ENCODE measurements around the gene ATE1.
A peak's percentile ranks its signal among the peaks of the same experiment; 100 is the strongest.
"Not testable (repeated sequence)": the region's sequence is repeated elsewhere in the genome, so short reads cannot be mapped to it uniquely, and the experiment has no call there.

ATE1 gene

DNA sequence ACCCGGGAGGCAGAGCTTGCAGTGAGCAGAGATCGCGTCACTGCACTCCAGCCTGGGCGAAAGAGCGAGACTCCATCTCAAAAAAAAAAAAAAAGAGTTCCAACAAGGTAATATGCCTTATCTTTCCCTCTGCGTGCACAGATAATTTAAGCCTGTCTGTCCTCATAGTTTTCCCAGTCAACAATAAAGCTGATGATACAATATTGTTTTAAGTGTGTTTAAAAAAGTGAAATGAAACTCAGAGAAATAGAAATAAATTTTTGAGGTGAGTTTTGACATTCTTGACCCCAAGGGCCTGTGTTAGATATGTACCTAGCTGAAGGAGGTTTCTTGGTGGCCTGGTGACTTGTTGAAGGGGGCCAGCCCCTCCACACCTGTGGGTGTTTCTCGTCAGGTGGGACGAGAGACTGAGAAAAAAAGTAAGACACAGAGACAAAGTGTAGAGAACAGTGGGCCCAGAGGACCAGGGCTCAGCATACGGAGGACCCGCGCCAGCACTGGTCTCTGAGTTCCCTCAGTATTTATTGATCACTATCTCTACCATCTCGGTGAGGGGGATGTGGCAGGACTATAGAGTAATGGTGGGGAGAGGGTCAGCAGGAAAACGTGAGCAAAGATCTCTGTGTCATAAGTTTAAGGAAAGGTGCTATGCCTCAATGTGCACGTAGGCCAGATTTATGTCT, 1.9 kb upstream of the ATE1 start:
- not testable (repeated sequence) for DNase-seq

DNA sequence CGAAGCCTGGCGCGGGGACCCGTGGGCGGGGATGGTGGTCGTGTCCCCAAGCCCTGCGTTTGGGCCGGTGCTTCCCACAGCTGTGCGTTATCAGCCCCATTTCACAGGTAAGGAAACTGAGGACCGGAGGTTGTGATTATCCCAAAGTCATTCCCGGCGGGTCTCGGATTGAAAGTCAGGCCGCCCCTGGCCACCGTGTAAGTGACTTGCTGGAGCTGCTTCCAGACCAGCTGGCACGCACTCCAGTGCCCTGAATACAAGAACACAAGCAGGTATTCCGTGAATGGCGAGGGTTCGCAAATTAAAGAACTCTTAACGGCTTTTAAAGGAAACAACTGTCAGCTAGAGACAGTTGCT, 675 bp upstream of the ATE1 start:
- DNase-seq, result peak; percentile 35

DNA sequence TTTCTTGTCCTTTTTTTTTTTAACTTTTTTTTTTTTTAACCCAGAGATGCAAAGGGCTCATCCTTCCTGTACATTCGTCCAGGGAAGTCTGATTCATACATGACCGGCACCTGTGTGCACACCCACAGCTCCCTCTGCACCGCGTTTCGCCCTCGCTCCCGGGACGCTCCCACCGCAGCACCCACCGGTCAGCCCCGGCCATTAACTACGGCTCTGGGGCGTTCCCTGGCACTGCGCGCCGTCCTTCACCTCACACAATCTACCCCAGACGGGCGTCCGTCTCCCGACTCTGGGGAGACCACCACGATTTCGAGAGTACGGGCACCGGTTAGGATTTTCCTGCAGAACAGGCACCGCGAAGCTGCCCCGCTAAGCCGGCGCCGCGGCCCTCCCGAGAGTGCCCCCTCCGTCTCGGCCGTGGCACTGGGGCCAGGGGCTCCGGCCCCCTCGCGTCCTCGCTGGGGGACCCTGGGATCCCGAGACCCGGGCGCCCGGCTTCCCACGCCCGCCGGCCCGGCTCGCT, 452 bp downstream of the ATE1 start:
- peak; percentile 9 for DNase-seq

DNA sequence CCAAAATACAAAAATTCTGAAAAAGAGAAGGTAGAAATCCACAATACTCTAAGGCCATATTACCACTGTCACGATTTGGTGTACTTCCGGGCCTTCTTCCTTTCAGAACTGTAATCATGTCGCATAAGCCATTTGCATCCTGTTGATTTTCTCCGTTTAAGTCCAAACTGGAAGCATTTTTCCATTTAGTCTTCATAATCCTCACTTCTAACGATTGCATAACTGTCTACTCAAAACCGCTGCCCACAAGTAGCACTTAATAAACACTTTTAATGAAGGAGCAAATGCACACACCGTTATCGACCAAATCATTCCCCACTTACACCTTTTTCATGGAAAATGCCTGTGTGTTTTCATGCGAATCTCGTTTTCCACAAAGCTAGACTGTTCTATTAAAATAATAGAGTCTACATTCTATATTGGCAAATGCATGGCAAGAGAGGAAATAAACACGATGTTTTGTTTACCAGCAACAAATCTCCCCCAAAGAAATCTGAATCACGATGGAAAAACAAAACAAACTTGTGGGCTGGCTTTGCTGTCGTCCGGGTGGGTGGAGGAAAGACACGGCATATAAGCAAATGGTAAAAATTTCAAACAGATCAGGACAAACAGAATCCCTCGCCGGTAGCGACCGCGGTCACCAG, 1.0 kb downstream of the ATE1 start:
- DNase-seq, result no peak

DNA sequence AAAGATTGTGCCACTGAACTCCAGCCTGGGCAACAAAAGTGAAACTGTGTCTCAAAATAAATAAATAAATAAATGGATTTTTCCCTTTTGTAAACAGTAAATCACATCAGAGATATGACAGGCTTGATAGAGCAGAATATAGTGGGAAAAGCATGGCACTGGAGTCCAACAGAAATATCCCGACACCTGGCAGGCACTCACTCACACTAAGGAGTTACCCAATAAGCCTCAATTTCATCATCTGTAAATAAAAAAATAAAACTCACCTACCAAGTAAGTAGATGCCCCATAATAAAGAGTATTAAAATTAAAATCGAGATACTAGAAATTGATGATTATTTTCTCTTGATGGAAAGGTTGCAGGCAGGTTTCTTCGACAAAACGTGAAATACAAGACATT, 1.7 kb downstream of the ATE1 start:
- no peak for DNase-seq

DNA sequence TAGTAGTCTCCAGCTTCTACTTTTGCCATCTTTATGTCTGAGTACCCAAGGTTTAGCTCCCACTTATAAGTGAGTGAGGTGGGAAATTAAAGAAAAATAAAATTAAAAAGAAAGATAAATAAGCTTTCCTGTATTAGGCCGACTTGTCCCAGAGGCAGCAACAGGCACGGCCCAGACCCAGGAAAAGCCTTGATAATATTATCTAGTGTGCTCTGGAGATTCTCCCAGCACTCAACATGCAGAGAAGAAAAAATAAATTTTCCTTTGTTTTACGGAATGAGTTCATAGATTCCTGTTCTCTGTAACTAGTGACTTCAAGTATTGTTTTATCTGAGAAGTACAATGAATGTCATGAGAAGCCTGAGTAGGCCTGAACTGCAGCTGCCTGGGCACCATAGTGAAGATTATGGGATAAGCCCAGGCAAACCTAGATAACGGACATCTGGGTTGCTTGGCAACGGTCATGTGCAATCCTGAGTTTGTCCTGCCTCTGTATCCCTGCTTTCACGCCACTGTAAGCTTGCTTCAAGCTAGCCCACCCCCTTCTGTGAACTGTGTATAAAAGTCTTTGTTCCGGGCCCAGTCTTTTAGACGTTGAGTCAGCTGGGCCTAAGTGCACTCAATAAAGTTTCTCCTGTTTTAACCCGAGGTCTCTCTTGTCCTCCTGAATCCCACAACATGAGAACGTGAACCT, 6.4 kb downstream of the ATE1 start:
- DNase-seq, result no peak

DNA sequence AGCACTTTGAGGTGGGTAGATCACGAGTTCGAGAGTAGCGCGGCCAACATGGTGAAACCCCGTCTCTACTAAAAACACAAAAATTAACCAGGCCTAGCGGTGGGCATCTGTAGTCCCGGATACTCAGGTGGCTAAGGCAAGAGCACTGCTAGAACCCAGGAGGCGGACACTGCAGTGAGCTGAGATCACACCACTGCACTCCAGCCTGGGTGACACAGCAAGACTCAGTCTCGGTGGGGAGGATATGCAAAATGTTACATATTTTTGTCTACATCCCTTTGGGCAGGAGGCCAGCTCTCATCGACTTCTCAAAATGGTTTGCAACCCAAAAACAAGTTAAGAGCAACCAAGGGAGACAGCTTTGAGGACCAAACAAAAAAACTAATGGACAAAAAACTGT, 8.2 kb downstream of the ATE1 start:
- no peak for DNase-seq

DNA sequence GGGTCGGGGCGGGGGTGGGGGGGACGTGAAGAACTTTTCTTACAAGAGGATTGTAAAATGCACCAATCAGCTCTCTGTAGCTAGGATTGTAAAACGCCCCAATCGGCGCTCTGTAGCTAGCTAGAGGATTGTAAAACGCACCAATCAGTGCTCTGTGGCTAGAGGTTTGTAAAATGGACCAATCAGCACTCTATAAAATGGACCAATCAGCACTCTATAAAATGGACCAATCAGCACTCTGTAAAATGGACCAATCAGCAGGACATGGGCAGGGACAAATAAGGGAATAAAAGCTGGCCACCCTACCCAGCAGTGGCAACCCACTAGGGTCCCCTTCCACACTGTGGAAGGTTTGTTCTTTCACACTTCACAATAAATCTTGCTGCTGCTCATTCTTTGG, 9.0 kb downstream of the ATE1 start:
- DNase-seq, result not testable (repeated sequence)

DNA sequence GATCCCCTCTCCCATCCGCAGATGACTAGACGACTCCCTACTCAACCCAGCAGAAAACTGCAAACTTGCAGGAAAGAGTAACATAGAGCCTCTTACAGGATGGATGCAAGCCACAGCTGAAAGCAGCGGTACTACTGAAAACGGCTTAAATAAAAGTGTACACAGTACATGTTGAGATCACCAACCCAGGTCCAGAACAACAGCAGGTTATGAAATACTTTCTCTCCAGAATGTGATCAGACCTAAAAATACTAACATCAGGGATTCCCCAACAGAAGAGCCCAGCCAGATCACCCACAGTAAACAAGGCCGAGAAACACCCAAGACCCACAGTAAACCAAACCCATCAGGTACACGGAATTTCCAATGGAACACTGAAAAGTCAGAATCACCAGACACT, 13.2 kb downstream of the ATE1 start:
- DNase-seq, result no peak

DNA sequence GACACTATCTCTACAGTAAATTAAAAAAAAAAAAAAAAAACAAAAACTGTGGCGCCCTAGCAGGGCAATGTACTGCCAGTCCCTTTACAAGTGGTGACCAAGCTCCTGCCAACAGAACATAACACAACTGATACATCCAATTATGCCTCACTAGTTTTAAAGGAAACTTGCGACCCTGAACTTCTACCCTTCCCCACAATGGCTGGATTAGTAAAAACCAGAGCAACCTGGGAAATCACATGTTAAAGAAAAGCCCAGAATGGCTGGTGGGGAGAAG, 16.5 kb downstream of the ATE1 start:
- no peak for DNase-seq

DNA sequence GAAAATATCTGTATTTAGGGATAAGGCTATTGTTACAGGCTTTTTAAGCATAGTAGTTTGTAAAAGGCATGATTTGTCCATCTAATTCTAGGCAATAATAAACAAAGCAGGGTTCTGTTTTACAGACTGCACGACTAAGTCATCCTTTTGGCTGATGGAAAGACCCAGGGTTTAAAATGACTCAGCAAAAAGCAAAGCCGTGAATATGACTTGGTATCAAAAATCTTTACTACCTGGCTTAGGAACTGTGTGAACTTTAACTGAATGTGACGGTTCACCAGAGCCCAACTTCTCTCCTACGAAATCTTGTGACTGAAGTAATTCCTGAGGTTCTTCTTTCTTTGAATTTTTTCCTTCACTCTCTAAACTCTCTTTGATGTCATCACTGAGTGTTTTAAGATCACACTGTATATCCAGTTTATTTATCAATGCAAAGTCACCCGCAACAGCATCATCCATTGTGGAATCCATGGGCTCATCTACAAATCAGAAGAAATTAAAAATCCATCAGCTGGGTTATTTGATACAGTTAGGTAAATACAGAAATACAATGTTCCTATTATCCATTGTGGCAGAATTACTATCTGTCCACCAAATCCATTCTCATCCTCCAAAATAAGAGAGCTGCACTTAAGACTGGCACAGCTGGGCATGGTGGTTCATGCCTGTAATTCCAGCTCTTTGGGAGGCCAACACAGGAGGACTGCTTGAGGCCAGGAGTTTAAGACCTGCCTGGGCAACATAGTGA, 17.0 kb downstream of the ATE1 start:
- DNase-seq, result no peak

DNA sequence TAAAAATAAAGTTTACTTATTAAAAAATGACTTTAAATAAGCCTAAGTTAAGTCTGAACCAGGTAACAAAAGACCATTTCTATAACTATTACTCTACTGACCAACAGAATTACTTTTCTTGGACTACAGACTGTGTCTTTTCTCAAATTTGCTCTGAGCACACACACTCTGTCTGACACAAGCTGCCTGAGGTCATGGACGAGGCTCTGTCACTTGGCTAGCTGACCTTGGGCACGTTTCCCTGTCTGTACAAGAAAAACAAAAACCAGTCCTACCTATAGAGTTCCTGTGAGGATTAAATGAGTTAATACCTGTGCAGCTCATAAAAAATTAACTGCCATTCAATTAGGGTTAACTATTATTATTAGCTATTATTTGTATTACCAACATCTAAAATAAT, 22.9 kb downstream of the ATE1 start:
- DNase-seq, result no peak

DNA sequence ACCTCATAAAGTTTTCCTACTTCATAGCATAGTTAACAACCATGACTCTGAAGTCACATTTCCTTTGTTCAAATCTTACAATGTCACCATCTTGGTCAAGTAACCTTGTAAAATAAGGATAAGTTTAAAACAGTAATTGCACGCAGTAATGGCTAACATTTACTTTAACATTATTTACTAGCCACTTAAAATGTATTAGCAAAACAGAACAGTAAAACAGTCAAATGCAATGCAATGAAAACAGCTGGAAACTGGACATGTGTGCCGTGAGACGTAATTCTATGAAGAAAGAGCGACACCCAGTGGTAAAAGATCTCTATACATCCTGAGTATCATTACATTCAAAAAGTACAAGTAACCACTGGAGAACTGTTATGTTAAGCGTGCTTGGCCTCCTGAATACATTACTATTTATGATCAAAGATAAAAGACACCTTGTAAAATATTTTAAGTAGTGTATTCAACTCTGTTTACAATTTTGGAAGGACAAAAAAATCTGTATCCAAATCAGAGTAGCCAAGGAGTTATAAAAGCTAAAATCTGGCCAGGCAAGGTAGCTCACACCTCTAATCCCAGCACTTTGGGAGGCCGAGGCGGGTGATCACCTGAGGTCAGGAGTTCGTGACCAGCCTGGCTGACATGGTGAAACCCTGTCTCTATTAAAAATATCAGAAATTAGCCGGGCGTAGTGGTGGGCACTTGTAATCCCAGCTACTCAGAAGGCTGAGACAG, 27.2 kb downstream of the ATE1 start:
- DNase-seq, result peak; percentile 69

DNA sequence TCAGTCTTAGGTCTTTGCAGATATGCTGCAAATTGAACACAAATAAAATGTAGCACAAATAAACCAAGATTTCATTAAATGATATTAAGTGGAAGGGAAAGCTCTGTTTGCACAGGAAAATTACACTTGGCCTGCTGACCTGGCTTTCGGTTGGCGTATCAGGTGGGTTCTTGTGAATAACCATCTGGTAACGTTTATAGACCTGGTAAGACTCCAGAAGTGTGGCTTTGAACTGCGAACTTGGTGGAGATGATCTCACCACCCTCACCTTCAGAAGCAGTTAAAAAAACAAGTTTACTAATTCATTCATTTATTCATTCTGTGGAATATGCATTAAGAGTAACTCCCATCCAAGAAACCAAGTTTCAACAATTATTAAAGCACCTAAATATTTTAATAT, 28.1 kb downstream of the ATE1 start:
- no peak for DNase-seq

DNA sequence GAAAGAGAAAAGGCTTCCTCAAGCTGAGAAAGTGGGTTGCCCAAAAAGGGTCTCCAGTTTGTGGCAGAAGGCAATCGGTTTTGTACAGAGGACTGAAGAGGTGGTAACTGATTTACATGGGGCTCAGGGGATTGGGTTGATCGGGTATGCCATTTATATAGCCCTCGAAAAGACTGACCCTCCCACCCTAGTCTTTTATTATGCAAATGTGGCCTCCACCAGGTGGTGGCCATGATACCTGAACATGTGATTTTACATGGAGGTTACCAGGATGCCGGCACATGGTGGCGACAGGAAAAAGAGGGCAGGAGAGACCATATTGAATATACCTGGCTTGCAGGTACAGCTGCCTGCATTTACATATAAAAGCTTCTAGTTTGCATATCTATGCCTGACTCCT, 36.7 kb downstream of the ATE1 start:
- no peak for DNase-seq

DNA sequence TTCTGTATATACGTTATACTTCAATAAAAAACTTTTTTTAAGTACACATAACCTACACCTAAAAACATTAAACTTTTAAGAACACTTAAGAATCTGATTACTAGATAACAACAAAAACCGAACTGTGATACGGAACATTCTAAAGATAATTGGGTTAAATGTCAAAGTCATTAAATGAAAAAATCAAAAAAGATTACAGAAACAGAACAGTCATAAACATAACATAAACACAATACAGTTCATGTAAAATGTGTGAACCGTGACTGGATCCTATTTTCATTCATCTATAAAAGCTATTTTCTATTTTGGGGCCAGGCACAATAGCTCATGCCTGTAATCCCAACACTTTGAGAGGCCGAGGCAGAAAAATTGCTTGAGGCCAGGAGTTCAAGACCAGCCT, 38.6 kb downstream of the ATE1 start:
- no peak for DNase-seq

DNA sequence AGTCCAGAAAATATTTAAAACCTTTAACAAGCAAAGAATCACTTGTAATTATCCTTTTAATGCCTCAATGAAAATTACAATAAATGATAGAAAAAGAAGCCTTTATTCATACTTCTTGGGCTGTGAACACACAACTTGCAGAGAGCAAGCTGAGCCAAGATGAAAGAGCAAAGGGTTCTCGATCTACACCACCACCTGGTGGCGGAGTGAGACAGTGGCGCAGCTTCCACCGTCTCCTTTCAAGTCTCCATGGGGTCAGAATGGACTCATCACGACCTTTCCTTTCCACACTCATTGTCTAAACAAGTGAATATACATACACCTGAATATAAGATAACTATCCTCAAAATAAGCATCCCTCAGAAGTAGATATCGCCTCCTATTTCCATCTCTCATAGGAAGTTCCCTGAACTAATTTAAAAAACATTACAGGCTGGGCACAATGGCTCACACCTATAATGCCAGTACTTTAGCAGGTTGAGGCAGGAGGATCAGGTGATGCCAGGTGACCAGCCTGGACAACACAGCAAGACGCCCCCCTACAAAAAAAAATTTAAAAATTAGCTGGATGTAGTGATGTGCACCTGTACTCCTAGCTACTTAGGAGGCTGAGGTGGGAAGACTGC, 40.7 kb downstream of the ATE1 start:
- peak; percentile 66 for DNase-seq

DNA sequence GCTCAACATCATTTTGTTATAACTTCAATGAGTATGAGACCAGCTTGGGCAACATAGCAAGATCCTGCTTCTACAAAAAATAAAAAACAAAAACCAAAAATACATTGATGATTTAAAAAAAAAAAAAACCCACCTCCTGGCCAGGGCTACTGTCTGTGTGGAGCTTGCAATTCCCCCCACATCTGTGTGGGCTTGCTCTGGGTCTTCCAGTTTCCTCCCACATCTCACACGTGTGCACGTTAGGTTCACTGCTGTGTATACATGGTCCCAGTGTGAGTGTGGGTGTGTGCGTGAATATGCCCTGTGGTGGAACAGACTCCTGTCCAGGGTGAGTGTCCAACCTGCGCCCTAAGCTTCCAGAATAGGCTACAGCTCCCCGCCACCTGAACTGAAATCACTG, 41.6 kb downstream of the ATE1 start:
- DNase-seq, result no peak

DNA sequence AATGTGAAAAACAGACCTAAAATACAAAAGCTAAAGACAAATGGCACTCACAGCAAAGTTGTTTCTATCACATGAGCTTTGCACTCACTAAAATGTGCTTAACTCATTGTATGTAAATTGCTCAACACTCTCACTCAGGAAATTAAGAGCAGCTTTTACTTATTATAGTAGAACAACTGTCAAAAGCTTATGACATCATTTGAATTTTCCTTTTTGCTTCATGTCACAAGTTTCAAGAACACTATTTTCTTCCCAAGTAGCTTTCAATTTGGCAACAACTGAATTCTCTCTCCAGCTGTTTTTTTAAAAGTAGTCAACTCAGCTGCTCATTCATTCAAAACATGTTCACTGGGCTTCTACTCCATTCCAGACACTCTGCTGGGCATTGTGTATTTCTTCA, 46.9 kb downstream of the ATE1 start:
- DNase-seq, result no peak

DNA sequence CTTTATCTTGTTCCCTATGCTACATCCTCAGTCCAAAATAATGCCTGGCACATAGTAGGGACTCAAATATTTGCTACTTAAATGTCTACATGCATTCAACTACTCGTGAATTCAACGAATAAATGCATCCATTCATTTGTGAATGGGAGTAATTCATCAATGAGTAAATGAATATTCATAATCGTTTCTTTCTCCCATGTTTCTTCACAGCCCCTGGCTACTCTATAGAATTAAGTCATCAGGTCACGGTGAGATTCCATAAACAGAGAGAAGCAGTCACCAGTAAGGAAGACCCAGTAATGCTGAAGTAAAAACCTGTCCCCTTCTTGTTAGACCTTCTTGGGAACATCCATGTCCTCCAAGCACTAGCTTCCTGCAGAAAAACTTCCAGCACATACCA, 48.4 kb downstream of the ATE1 start:
- no peak for DNase-seq

DNA sequence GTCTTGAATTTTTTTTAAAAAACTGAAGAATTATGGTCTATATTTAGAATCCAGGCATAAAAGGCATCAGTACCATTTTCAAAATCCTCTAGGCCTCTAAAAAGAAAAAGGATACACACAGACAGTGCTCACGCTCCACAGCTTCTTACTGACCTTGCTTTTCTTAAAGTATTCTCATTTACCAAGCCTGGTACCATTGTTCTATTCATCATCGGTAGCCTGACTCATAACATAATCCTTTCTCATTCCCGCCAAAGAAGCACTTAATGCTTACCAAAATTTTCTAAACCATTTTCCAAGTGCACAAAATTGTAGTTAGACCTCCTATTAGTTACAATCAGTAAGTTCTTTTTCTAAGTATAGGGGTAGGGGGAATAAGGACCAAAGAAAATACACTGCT, 54.6 kb downstream of the ATE1 start:
- DNase-seq, result no peak

DNA sequence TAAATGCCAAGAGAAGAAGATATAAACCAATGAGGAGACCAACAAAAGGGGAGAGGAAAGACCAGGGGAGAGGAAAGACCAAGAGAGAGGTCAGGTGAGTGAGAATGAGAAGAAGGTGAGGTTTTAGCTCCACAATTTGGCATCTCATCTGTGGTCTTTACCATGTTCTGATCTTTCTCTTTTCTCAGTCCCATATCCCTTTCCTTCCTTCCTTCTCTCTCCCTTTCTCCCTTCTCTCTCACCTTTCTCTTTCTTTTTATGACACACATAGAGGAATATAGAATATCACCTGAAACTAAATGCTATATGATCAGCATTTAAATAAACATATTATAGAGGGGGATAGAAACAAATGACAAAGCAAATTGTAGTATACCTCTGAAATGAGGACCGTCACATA, 57.4 kb downstream of the ATE1 start:
- no peak for DNase-seq

DNA sequence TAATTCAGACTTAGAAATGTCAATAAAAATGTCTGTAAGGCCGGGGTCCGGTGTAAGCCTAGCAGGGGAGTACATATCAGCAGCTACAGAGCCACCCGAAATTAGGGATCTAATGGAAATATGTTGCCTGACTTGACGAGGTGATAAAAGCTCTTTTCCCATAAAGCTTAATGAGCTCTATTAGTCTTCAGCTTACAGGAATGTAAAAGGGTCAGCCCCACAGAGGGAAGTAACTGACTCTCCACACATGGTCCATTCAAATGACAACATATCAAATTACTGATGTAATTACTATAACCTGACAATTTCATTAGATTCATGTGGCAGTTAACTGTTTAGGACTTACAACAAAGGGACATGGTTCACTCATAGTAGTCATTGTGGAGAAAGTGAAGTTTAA, 62.3 kb downstream of the ATE1 start:
- DNase-seq, result peak; percentile 8
